HFF-Myc (cell line): ENCODE data around the gene SRC.

ENCODE experiments used
- DNase-seq: peaks from one replicate; pipeline ENCODE4 v3.0.0-alpha.2; 2011; ENCODE audit warnings: low read depth; ENCODE audit errors: extremely low read depth
- H3K4me3 ChIP-seq: replicated peaks from 2 replicates; pipeline ENCODE4 v1.5.1; 2011; ENCODE audit warnings: low read depth, mild to moderate bottlenecking, control low read depth, low read length
- CTCF ChIP-seq: IDR thresholded peaks from 2 replicates; pipeline ENCODE4 v1.5.1; 2012; ENCODE audit warnings: mild to moderate bottlenecking, low read depth, low read length, control low read depth; ENCODE audit errors: missing control alignments

SRC gene

GRCh38 chr20:37329481-37330165, 16.3 kb upstream of the SRC start:
- TF ChIP-seq CTCF, result no peak
- no peak overlapping the region for H3K4me3 ChIP-seq
- DNase-seq, result no peak

- no peak for TF ChIP-seq CTCF
Observed at GRCh38 chr20:37330316-37330715, 15.6 kb upstream of the SRC start.

GRCh38 chr20:37331060-37331857, 14.7 kb upstream of the SRC start:
- TF ChIP-seq CTCF, result no peak
- no peak overlapping the region for H3K4me3 ChIP-seq
- DNase-seq, result no peak

More at GRCh38 chr20:37330316-37330715, 15.6 kb upstream of the SRC start:
- H3K4me3 ChIP-seq, result no peak overlapping the region
- no peak for DNase-seq

- H3K4me3 ChIP-seq, result no peak overlapping the region
- no peak for DNase-seq
- no peak for TF ChIP-seq CTCF
Observed at GRCh38 chr20:37333130-37333847, 12.7 kb upstream of the SRC start.

- TF ChIP-seq CTCF, result no peak
- no peak overlapping the region for H3K4me3 ChIP-seq
- no peak for DNase-seq
Observed at GRCh38 chr20:37333848-37334318, 12.1 kb upstream of the SRC start.

- H3K4me3 ChIP-seq, result no peak overlapping the region
- TF ChIP-seq CTCF, result no peak
- no peak for DNase-seq
Observed at GRCh38 chr20:37334450-37334849, 11.5 kb upstream of the SRC start.
